T-helper 2 cell treated with Interferon-gamma antibody and Interleukin-4, amounts not matched to agents 5 μg/mL and 100 μg/mL, for 36 hours (primary cell): ENCODE measurements around the gene RNF224.
"Not testable (repeated sequence)": the region's sequence is repeated elsewhere in the genome, so short reads cannot be mapped to it uniquely, and the experiment has no call there.

Experiments used
- DNase-seq: peaks from one replicate; pipeline ENCODE4 v3.0.0; 2021; ENCODE audit warnings: low spot score
- H3K27ac Mint-ChIP-seq: one replicate; pipeline ENCODE4 v1.8.0; 2021; ENCODE audit warnings: mild to moderate bottlenecking, mixed read lengths
- H3K27me3 Mint-ChIP-seq: one replicate; pipeline ENCODE4 v1.8.0; 2021; ENCODE audit warnings: low read depth, mixed read lengths
- H3K36me3 Mint-ChIP-seq: one replicate; pipeline ENCODE4 v1.8.0; 2021; ENCODE audit warnings: low read depth, mixed read lengths
- H3K4me1 Mint-ChIP-seq: one replicate; pipeline ENCODE4 v1.8.0; 2021; ENCODE audit warnings: low read depth, mixed read lengths
- H3K4me3 Mint-ChIP-seq: one replicate; pipeline ENCODE4 v1.8.0; 2022; ENCODE audit warnings: mild to moderate bottlenecking, moderate library complexity, mixed read lengths
- H3K9me3 Mint-ChIP-seq: one replicate; pipeline ENCODE4 v1.8.0; 2021; ENCODE audit warnings: mixed read lengths

RNF224 gene

DNA sequence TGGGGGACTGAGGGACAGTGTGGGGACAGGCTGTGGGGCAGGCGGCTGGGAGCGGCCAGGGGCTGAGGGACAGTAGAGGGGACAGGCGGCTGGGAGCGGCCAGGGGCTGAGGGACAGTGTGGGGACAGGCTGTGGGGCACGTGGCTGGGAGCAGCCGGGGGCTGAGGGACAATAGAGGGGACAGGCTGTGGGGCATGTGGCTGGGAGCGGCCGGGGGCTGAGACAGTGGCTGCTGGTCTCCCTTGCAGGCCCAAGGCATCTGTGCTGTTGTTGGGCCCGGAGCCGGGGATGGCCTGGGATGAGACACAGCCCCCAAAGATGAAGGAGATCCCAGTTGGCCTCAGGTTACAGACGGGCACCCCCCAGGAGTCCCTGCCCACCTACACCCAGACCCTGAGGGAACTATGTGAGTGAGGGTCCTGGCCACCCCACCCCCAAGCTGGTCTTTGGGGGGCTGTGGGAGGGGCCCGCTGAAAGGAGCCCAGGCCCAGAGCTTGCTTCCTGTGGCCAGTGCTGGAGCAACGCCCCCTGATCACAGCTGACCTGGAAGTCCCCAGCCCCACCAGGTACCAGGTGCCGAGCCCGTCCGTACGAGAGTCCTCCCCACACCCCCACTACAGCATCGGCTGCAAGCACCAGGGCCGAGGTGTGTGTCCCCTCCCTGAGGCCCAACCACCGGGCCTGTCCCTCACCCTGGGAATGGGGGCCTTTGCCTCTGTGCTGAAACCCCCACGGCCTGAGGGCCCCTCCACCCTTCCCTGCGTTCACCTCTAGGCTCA lies 24.4 kb downstream of the RNF224 start:
- Mint-ChIP-seq H3K9me3 (no peaks in the 10 kb centered on the region), H3K27me3 (no peaks in the 10 kb centered on the region), H3K4me1 (peaks cover 4% of the 10 kb centered on the region), H3K36me3 (peaks cover 3% of the 10 kb centered on the region), H3K4me3 (no peak overlapping the region), H3K27ac (no peak overlapping the region)
- no peak for DNase-seq

- H3K4me3 Mint-ChIP-seq: no peak overlapping the region
- H3K4me1 Mint-ChIP-seq: peaks cover 4% of the 10 kb centered on the region
- no peaks in the 10 kb centered on the region for H3K27me3 Mint-ChIP-seq
- no peak overlapping the region for H3K27ac Mint-ChIP-seq
- DNase-seq: no peak
- H3K9me3 Mint-ChIP-seq: no peaks in the 10 kb centered on the region
- peaks cover 7% of the 10 kb centered on the region for H3K36me3 Mint-ChIP-seq
Observed at GRCh38 chr9:137252555-137253506, 25.5 kb downstream of the RNF224 start.

DNA sequence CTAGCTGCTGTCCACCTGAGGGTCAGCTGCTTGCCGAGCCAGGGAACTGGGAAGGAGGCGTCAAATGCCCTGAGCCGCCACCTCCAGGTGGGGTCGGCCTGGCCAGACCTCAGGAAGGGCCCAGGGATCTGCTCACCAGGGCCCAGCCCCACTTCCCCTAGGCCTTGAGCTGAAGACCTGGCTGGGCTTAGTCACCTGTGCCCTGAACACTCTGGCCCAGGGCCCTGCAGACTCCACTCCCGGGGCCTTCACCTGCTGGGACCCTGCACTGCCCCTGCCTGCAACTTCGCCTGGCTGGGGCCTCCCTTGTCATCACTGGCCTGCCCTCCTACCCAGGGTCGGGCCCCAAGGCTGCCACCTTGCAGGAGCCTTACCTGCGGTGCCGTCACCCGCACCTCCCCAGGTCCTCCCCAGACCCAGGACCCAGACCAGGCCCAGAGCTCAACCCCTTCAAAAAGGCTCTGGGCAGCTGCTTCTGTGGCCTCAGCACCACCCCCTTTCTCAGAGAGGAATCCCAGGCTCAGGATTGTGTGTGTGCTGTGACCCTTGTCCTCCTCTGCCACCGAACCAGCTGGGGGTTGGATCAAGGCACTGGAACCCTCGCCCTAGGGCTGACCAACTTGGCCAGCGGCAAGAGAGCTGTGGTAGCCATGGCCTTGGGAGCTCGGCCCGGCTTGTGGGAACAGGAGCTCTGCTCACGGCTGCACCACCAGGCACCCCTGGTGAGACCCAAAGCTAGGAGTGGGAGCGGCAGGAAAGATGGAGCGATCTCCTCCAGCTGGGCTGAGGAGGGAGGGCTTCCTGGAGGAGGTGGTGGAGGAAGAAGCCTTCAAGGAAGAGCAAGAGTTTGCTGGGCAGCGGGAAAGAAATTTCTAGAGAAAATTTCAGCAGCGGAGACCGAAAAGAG lies 26.7 kb downstream of the RNF224 start:
- Mint-ChIP-seq H3K4me1 (peaks cover 4% of the 10 kb centered on the region), H3K4me3 (peak overlapping the region; percentile 82), H3K27me3 (no peaks in the 10 kb centered on the region), H3K9me3 (no peaks in the 10 kb centered on the region), H3K27ac (peak overlapping the region; percentile 56), H3K36me3 (peaks cover 10% of the 10 kb centered on the region)
- DNase-seq: no peak

- Mint-ChIP-seq H3K4me3 (peak within 1 kb of the TSS; percentile 91), H3K4me1 (peaks cover 4% of the 10 kb centered on the region), H3K36me3 (peaks cover 13% of the 10 kb centered on the region), H3K27me3 (no peaks in the 10 kb centered on the region), H3K27ac (peak within 1 kb of the TSS; percentile 82), H3K9me3 (no peaks in the 10 kb centered on the region)
- DNase-seq: peak; percentile 97
Observed at GRCh38 chr9:137254624-137255447, 27.5 kb downstream of the RNF224 start, which contains the start of gene NELFB. TSS of gene NELFB (plus strand) at chr9:137255327.

DNA sequence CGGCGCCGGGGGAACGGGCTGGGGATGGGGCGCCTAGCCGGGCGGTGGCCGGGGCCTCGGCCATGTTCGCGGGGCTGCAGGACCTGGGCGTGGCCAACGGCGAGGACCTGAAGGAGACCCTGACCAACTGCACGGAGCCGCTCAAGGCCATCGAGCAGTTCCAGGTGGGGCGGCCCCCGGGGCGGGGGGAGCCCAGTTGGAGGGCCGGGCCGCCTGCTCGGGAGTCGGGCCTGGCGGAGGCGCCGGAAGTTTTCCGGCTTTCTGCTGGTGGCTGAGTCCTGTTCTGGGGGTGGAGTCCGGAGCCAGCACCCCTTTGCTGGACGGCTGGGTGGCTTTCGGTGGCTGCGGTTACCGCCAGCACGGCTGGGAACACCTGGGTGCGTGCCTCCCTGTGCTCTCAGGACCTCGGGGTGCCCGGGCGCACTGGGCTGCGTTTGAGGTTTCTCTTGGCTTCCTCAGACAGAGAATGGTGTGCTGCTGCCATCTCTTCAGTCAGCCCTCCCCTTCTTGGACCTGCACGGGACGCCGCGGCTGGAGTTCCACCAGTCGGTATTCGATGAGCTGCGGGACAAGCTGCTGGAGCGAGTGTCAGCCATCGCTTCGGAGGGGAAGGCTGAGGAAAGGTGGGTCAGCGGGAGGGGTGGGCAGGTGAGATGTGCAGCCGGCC lies 28.3 kb downstream of the RNF224 start:
- Mint-ChIP-seq H3K36me3 (peaks cover 13% of the 10 kb centered on the region), H3K27ac (peak overlapping the region; percentile 82), H3K4me3 (peak overlapping the region; percentile 91), H3K4me1 (peaks cover 4% of the 10 kb centered on the region), H3K27me3 (no peaks in the 10 kb centered on the region), H3K9me3 (no peaks in the 10 kb centered on the region)
- no peak for DNase-seq

GRCh38 chr9:137256362-137256761 lies 29.1 kb downstream of the RNF224 start:
- Mint-ChIP-seq H3K4me1 (peaks cover 4% of the 10 kb centered on the region), H3K9me3 (no peaks in the 10 kb centered on the region), H3K4me3 (peak overlapping the region; percentile 91), H3K27ac (no peak overlapping the region), H3K27me3 (no peaks in the 10 kb centered on the region), H3K36me3 (peaks cover 13% of the 10 kb centered on the region)
- no peak for DNase-seq

DNA sequence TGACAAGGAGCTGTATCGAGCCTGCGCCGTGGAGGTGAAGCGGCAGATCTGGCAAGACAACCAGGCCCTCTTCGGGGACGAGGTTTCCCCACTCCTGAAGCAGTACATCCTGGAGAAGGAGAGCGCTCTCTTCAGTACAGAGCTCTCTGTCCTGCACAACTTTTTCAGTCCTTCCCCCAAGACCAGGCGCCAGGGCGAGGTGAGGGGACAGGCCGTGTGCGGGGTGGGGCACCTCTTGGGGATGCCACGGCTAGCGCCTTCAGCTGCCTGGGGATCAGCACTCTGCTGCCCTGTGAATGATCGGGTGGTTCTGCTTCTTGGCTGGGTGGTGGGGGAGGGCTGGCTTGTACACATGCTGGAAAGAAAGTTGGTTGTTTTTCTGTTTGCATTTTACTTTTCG lies 29.6 kb downstream of the RNF224 start:
- H3K4me1 Mint-ChIP-seq: peaks cover 4% of the 10 kb centered on the region
- no peaks in the 10 kb centered on the region for H3K27me3 Mint-ChIP-seq
- DNase-seq: no peak
- no peaks in the 10 kb centered on the region for H3K9me3 Mint-ChIP-seq
- no peak overlapping the region for H3K27ac Mint-ChIP-seq
- peaks cover 17% of the 10 kb centered on the region for H3K36me3 Mint-ChIP-seq
- peak overlapping the region; percentile 91 for H3K4me3 Mint-ChIP-seq

- H3K4me1 Mint-ChIP-seq, H3K27ac Mint-ChIP-seq, H3K4me3 Mint-ChIP-seq, DNase-seq, H3K27me3 Mint-ChIP-seq, H3K9me3 Mint-ChIP-seq: not testable (repeated sequence)
- peaks cover 20% of the 10 kb centered on the region for H3K36me3 Mint-ChIP-seq
Observed at GRCh38 chr9:137262173-137262908, 35.0 kb downstream of the RNF224 start.

DNA sequence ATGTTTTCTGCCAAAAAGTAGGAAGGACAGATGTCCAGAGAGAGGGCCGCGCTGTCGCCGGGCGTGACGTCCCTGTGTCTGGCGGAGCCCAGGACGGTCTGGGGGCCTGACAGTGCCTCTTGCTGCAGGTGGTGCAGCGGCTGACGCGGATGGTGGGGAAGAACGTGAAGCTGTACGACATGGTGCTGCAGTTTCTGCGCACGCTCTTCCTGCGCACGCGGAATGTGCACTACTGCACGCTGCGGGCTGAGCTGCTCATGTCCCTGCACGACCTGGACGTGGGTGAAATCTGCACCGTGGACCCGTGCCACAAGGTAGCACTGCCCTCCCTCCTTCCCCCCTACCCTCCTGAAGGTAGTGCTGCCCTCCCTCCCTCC lies 35.6 kb downstream of the RNF224 start:
- no peak overlapping the region for H3K4me3 Mint-ChIP-seq
- no peaks in the 10 kb centered on the region for H3K9me3 Mint-ChIP-seq
- no peak for DNase-seq
- no peaks in the 10 kb centered on the region for H3K27me3 Mint-ChIP-seq
- H3K27ac Mint-ChIP-seq: no peak overlapping the region
- H3K4me1 Mint-ChIP-seq: no peaks in the 10 kb centered on the region
- H3K36me3 Mint-ChIP-seq: peaks cover 20% of the 10 kb centered on the region

DNA sequence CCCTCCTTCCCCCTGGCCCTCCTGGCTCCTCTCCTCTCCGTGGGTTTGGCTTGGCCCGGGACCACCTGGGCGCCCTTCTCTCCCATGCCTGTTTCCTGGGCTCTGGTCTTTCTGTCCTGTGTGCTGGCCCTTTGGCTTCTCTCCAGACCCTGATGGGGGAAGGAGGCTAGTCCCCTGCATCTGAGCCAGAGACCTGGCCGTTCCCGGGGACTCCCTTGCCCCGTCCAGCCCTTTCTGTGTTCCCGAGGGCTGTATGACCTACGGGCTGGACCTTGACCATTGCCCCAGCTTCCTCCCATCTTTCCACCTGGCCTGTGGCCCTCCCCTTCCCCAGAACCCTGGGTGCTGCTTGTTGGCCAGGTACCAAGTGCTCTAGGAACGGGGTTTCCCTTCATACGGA lies 36.2 kb downstream of the RNF224 start:
- no peaks in the 10 kb centered on the region for H3K9me3 Mint-ChIP-seq
- no peak overlapping the region for H3K4me3 Mint-ChIP-seq
- peaks cover 21% of the 10 kb centered on the region for H3K36me3 Mint-ChIP-seq
- no peak overlapping the region for H3K27ac Mint-ChIP-seq
- H3K4me1 Mint-ChIP-seq: peaks cover under 1% of the 10 kb centered on the region
- no peak for DNase-seq
- no peaks in the 10 kb centered on the region for H3K27me3 Mint-ChIP-seq

DNA sequence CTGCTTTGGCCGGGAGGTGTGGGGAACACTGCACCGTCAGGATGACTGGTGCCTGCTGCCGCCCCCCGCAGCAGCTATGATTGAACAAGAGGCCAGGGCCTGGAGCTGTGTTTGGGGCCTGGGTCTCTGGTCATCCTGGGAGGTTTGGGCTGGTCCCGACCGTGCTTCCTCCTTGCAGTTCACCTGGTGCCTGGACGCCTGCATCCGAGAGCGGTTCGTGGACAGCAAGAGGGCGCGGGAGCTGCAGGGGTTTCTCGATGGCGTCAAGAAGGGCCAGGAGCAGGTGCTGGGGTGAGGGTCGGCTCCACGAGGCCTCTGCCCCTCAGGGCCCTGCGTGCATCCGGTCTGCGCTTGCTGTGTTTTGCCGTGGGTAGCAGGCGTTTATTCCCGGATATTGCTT lies 36.8 kb downstream of the RNF224 start:
- no peak for DNase-seq
- Mint-ChIP-seq H3K9me3 (no peaks in the 10 kb centered on the region), H3K4me1 (peaks cover 2% of the 10 kb centered on the region), H3K27me3 (no peaks in the 10 kb centered on the region), H3K36me3 (peaks cover 23% of the 10 kb centered on the region), H3K4me3 (no peak overlapping the region), H3K27ac (no peak overlapping the region)

DNA sequence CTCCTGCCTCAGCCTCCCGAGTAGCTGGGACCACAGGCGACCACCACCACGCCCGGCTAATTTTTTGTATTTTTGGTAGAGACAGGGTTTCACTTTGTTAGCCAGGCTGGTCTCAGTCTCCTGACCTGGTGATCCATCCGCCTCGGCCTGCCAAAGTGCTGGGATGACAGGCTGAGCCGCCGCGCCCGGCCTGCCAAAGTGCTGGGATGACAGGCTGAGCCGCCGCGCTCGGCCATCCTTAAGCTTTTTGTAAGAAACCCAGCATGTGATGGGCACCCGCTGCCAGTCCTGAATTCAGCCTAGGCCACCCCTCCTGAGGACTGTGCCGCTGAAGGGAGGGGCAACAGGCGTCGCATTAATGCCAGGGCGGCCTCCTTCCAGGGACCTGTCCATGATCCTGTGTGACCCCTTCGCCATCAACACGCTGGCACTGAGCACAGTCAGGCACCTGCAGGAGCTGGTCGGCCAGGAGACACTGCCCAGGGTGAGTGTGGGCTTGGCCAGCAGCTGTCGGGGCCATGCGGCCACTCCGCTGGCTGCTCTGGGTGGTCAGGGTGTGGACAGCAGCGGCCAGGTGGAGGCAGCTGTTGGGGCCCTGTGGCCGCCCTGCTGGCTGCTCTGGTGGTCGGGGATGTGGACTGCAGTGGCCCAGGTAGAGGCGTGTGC lies 38.3 kb downstream of the RNF224 start:
- H3K9me3 Mint-ChIP-seq: no peaks in the 10 kb centered on the region
- peaks cover 2% of the 10 kb centered on the region for H3K4me1 Mint-ChIP-seq
- no peak overlapping the region for H3K4me3 Mint-ChIP-seq
- H3K27me3 Mint-ChIP-seq: no peaks in the 10 kb centered on the region
- H3K36me3 Mint-ChIP-seq: peaks cover 27% of the 10 kb centered on the region
- H3K27ac Mint-ChIP-seq: no peak overlapping the region
- DNase-seq: no peak
